OCI-LY3 (cell line): Measurements from ENCODE around the gene MED4.
A peak's percentile ranks its signal among the peaks of the same experiment; 100 is the strongest.

Source experiments
- EZH2phosphoT487 ChIP-seq: fragments of 200-600 bp; shearing (Covaris generic); IDR thresholded peaks from 2 replicates; pipeline ENCODE4 v1.6.1; 2018; ENCODE audit warnings: antibody characterized with exemption, mixed run types, low read depth
- TF ChIP-seq, protein P1 (sequence below): fragments of 200-600, 300-600 bp; sonication (generic); IDR thresholded peaks from 2 replicates; pipeline ENCODE4 v1.5.1; 2014; ENCODE audit warnings: antibody characterized with exemption, low read length, low read depth

DNA sequence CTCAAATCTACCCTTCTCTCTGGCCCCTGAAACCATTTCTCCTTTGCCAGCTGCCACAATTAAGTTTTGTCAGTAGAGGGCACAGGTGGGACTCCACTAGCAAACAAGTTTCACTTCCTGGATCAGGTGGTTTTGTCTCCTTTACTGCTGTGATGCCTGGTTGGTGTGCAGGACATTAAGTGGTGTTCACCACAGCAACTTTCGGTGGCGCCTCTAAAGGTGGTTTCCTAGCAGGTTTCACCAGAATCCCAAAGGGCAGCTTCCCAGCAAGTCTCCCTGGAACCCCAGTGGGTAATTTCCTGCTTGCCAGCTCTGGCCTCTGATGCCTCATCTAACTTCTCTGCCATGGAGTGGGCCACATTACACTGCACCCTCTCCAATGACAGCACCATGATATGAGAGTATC is 16.6 kb downstream of the MED4 start:
- TF ChIP-seq, protein P1, sequence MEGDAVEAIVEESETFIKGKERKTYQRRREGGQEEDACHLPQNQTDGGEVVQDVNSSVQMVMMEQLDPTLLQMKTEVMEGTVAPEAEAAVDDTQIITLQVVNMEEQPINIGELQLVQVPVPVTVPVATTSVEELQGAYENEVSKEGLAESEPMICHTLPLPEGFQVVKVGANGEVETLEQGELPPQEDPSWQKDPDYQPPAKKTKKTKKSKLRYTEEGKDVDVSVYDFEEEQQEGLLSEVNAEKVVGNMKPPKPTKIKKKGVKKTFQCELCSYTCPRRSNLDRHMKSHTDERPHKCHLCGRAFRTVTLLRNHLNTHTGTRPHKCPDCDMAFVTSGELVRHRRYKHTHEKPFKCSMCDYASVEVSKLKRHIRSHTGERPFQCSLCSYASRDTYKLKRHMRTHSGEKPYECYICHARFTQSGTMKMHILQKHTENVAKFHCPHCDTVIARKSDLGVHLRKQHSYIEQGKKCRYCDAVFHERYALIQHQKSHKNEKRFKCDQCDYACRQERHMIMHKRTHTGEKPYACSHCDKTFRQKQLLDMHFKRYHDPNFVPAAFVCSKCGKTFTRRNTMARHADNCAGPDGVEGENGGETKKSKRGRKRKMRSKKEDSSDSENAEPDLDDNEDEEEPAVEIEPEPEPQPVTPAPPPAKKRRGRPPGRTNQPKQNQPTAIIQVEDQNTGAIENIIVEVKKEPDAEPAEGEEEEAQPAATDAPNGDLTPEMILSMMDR, result peak; percentile 84
- no peak for TF ChIP-seq EZH2phosphoT487
